H1 (cell line): ENCODE data around the gene PRKAR2B. TPM values are rescaled to one million over a fixed set of nuclear protein-coding genes. Genes with fewer than 3 reads are reported as not detected.

Experiments used
- CTCF ChIA-PET: fragments of 300-600 bp; sonication (Branson Sonifier 250); formaldehyde crosslinking; loops from one replicate; lab custom pipeline; 2021; ENCODE audit not compliant: partially characterized antibody; lab: Charles Lee
- POLR2A ChIA-PET: fragments of 300-600 bp; sonication (Branson Sonifier 250); formaldehyde crosslinking; loops from one replicate; lab custom pipeline; 2021; ENCODE audit warnings: inconsistent platforms; ENCODE audit not compliant: partially characterized antibody; lab: Charles Lee
- DNase-seq, 2 experiments: peaks; one replicate each; pipeline versions ENCODE4 v3.0.0 to v3.0.0-alpha.2; 2010 to 2022; ENCODE audit warnings: low spot score in 2 of 2, low read depth in 1 of 2, mixed read lengths in 1 of 2
- FAIRE-seq: peaks from 2 replicates; lab custom pipeline; 2011; peaks lifted over from hg19 to GRCh38; lab: Jason Lieb, UNC
- H2AFZ ChIP-seq: 2 replicates; pipeline ENCODE4 v1.8.1; 2012; ENCODE audit warnings: low read length, inconsistent platforms
- H2AK5ac ChIP-seq: 2 replicates; pipeline ENCODE4 v1.6.1; 2013; ENCODE audit warnings: low read depth, low read length
- H2BK120ac ChIP-seq: replicated peaks from 2 replicates; pipeline ENCODE3; 2013; ENCODE audit warnings: low read depth, low read length, inconsistent platforms
- H2BK12ac ChIP-seq: 2 replicates; pipeline ENCODE4 v1.6.1; 2013; ENCODE audit warnings: low read depth, low read length
- H2BK15ac ChIP-seq: 2 replicates; pipeline ENCODE4 v1.6.1; 2013; ENCODE audit warnings: low read length
- H2BK20ac ChIP-seq: 2 replicates; pipeline ENCODE4 v1.6.1; 2013; ENCODE audit warnings: low read length
- H2BK5ac ChIP-seq: 2 replicates; pipeline ENCODE4 v1.6.1; 2013; ENCODE audit warnings: low read depth, low read length
- H3K14ac ChIP-seq: 2 replicates; pipeline ENCODE4 v1.6.1; 2013; ENCODE audit warnings: inconsistent platforms; ENCODE audit not compliant: insufficient read length
- H3K18ac ChIP-seq: 2 replicates; pipeline ENCODE4 v1.6.1; 2013; ENCODE audit warnings: low read length; ENCODE audit errors: extremely low read depth
- H3K23ac ChIP-seq: 2 replicates; pipeline ENCODE4 v1.6.1; 2013; ENCODE audit warnings: inconsistent platforms; ENCODE audit not compliant: insufficient read length
- H3K23me2 ChIP-seq: 2 replicates; pipeline ENCODE4 v1.6.1; 2013; ENCODE audit warnings: low read depth, low read length
- H3K27ac ChIP-seq: 2 replicates; pipeline ENCODE4 v1.6.1; 2011; ENCODE audit warnings: low read depth, low read length, inconsistent platforms
- H3K27me3 ChIP-seq, 4 experiments: replicated peaks in 1 of 4; 1 replicate in 1 of 4; 2 replicates in 3 of 4; pipeline versions ENCODE4 v1.6.1 to v1.8.1; 2011 to 2013; ENCODE audit warnings: low read length in 3 of 4, mild to moderate bottlenecking in 3 of 4, inconsistent platforms in 2 of 4, mixed read lengths in 2 of 4, moderate library complexity in 1 of 4; ENCODE audit not compliant: control insufficient read depth in 3 of 4, insufficient read depth in 3 of 4; ENCODE audit errors: extremely low read depth in 1 of 4
- H3K36me3 ChIP-seq, 4 experiments: 2 replicates each; pipeline versions ENCODE4 v1.6.1 to v1.8.1; 2011 to 2013; ENCODE audit warnings: mild to moderate bottlenecking in 4 of 4, low read length in 3 of 4, moderate library complexity in 2 of 4, control low read depth in 1 of 4, inconsistent platforms in 1 of 4; ENCODE audit not compliant: insufficient read depth in 4 of 4, control insufficient read depth in 2 of 4
- H3K4ac ChIP-seq: replicated peaks from 2 replicates; pipeline ENCODE3; 2013; ENCODE audit warnings: low read length, low read depth, mixed read lengths, inconsistent platforms; ENCODE audit not compliant: insufficient read length
- H3K4me1 ChIP-seq, 4 experiments: replicated peaks in 1 of 4; 1 replicate in 1 of 4; 2 replicates in 3 of 4; pipeline versions ENCODE4 v1.6.1 to v1.8.1; 2011 to 2013; ENCODE audit warnings: low read length in 3 of 4, inconsistent platforms in 2 of 4, mixed read lengths in 1 of 4; ENCODE audit not compliant: insufficient read depth in 4 of 4, control insufficient read depth in 3 of 4
- H3K4me2 ChIP-seq, 2 experiments: 2 replicates each; pipeline versions ENCODE4 v1.6.1 to v1.8.1; 2011 to 2013; ENCODE audit warnings: low read depth in 2 of 2, low read length in 2 of 2, control low read depth in 1 of 2, inconsistent platforms in 1 of 2, mild to moderate bottlenecking in 1 of 2; ENCODE audit not compliant: insufficient read depth in 1 of 2
- H3K4me3 ChIP-seq, 4 experiments: fragments of 200-600, 300-600 bp in 1 of 4; sonication (generic), shearing (Covaris generic), sonication (Bioruptor Twin) in 1 of 4; 2 replicates each; pipeline versions ENCODE4 v1.5.1 to v1.8.1; 2011 to 2016; ENCODE audit warnings: low read length in 4 of 4, low read depth in 3 of 4, control low read depth in 2 of 4, inconsistent platforms in 2 of 4, mild to moderate bottlenecking in 2 of 4, mixed read lengths in 1 of 4, moderate library complexity in 1 of 4; ENCODE audit not compliant: insufficient read depth in 2 of 4; ENCODE audit errors: extremely low read depth in 1 of 4
- H3K56ac ChIP-seq: replicated peaks from 2 replicates; pipeline ENCODE3; 2013; ENCODE audit warnings: low read depth, mild to moderate bottlenecking, mixed read lengths, low read length, inconsistent platforms; ENCODE audit not compliant: insufficient read length
- H3K79me1 ChIP-seq: 2 replicates; pipeline ENCODE4 v1.6.1; 2013; ENCODE audit warnings: low read depth, low read length, control low read depth
- H3K79me2 ChIP-seq, 2 experiments: 2 replicates each; pipeline versions ENCODE4 v1.6.1 to v1.8.1; 2012 to 2013; ENCODE audit warnings: low read length in 2 of 2, mild to moderate bottlenecking in 2 of 2, inconsistent platforms in 1 of 2; ENCODE audit not compliant: insufficient read depth in 2 of 2, control insufficient read depth in 1 of 2
- H3K9ac ChIP-seq, 4 experiments: replicated peaks in 1 of 4; 1 replicate in 1 of 4; 2 replicates in 3 of 4; pipeline versions ENCODE4 v1.6.1 to v1.8.1; 2011 to 2013; ENCODE audit warnings: low read depth in 3 of 4, low read length in 3 of 4, control low read depth in 2 of 4, mild to moderate bottlenecking in 2 of 4, moderate library complexity in 2 of 4, inconsistent platforms in 1 of 4; ENCODE audit errors: extremely low read depth in 1 of 4
- H3K9me3 ChIP-seq, 2 experiments: 2 replicates each; pipeline versions ENCODE4 v1.6.1 to v1.8.1; 2012 to 2013; ENCODE audit warnings: mild to moderate bottlenecking in 2 of 2, moderate library complexity in 2 of 2, control low read depth in 1 of 2, inconsistent platforms in 1 of 2, low read depth in 1 of 2, low read length in 1 of 2, mixed read lengths in 1 of 2; ENCODE audit not compliant: insufficient read depth in 2 of 2
- H4K20me1 ChIP-seq, 2 experiments: replicated peaks in 1 of 2; 2 replicates each; pipeline versions ENCODE3 to v1.8.1; 2011 to 2013; ENCODE audit warnings: inconsistent platforms in 2 of 2, low read length in 2 of 2, mild to moderate bottlenecking in 1 of 2; ENCODE audit not compliant: insufficient read depth in 2 of 2, control insufficient read depth in 1 of 2
- H4K5ac ChIP-seq: 2 replicates; pipeline ENCODE4 v1.6.1; 2013; ENCODE audit warnings: low read length, low read depth, mixed read lengths, inconsistent platforms; ENCODE audit not compliant: insufficient read length
- H4K8ac ChIP-seq: 2 replicates; pipeline ENCODE4 v1.8.0; 2013; ENCODE audit warnings: mild to moderate bottlenecking, moderate library complexity, low read length, inconsistent platforms; ENCODE audit not compliant: insufficient read depth; ENCODE audit errors: extremely low read depth
- H4K91ac ChIP-seq: replicated peaks from 2 replicates; pipeline ENCODE3; 2013; ENCODE audit warnings: low read length, mixed read lengths, inconsistent platforms; ENCODE audit not compliant: insufficient read length
- ATF2 ChIP-seq: IDR thresholded peaks from 2 replicates; pipeline ENCODE4 v1.6.1; 2012; ENCODE audit warnings: low read length, inconsistent platforms
- EZH2 ChIP-seq: fragments of 200-600 bp; sonication (generic); IDR thresholded peaks from 2 replicates; pipeline ENCODE4 v1.7.1; 2012; ENCODE audit warnings: low read depth, mild to moderate bottlenecking, moderate library complexity, low read length, inconsistent platforms; ENCODE audit not compliant: severe bottlenecking
- KDM1A ChIP-seq: fragments of 200-600, 300-600 bp; sonication (generic); IDR thresholded peaks from 2 replicates; pipeline ENCODE4 v1.7.1; 2016; ENCODE audit warnings: mild to moderate bottlenecking, low read length, borderline replicate concordance
- POLR2A ChIP-seq, 2 experiments: IDR thresholded peaks; 1 replicate in 1 of 2; 2 replicates in 1 of 2; pipeline ENCODE4 v1.6.1; 2011; ENCODE audit warnings: low read depth in 2 of 2, low read length in 2 of 2, mild to moderate bottlenecking in 2 of 2; ENCODE audit errors: control extremely low read depth in 1 of 2
- RAD21 ChIP-seq, 2 experiments: IDR thresholded peaks in 1 of 2; conservative IDR thresholded peaks in 1 of 2; 2 replicates each; pipeline ENCODE4 v1.6.1; 2011; ENCODE audit warnings: low read depth in 2 of 2, low read length in 2 of 2, improper control_type of control experiment in 1 of 2, inconsistent platforms in 1 of 2, mild to moderate bottlenecking in 1 of 2, moderate library complexity in 1 of 2
- SIRT6 ChIP-seq: IDR thresholded peaks from one replicate; pipeline ENCODE4 v1.7.1; 2012; ENCODE audit warnings: low read length, inconsistent platforms
- USF2 ChIP-seq: IDR thresholded peaks from 2 replicates; pipeline ENCODE4 v1.6.1; 2011; ENCODE audit warnings: low read length, improper control_type of control experiment
- WGBS, 2 experiments: shearing (Covaris generic) in 1 of 2; methylation state at CpG; one replicate each; pipeline versions ENCODE4 v1.1.6 to v1.1.7; 2013 to 2015; ENCODE audit warnings: low lambda C conversion rate in 2 of 2, mixed read lengths in 2 of 2, inconsistent platforms in 1 of 2, low coverage in 1 of 2, missing lambda C conversion rate in 1 of 2; ENCODE audit not compliant: insufficient replicate concordance in 2 of 2, insufficient coverage in 1 of 2, insufficient read length in 1 of 2; ENCODE audit errors: extremely low coverage in 1 of 2, missing lambda C conversion rate in 1 of 2; 5-methylcytosine and 5-hydroxymethylcytosine counted together
- polyA plus RNA-seq, 7 experiments: library from polyadenylated mRNA; depleted of rRNA in 3 of 7; stranded (reverse) in 5 of 7; unstranded in 2 of 7; fragments of >200 nt in 5 of 7; fragments of 200-250 nt in 2 of 7; gene quantifications; 1 replicate in 5 of 7; 2 replicates in 1 of 7; 4 replicates in 1 of 7; pipeline versions ENCODE4 v1.2.1 to v1.2.3, GENCODE V29; 2011 to 2013; ENCODE audit warnings: missing spikeins in 2 of 7, mixed read lengths in 2 of 7
- total RNA-seq: library from RNA; stranded (reverse); fragmentation: NEBNext Ultra II Directional; extraction: Animal tissue kit (Norgen Biotek cat#: 25700); gene quantifications from 2 replicates; pipeline ENCODE4 v1.2.1, GENCODE V29; 2021

Gene PRKAR2B
- total and polyA plus RNA-seq, 2 of the 8 experiments (the other 6 are each of a cell fraction or from before 2014, with no cell fraction given) = 10.4 to 37.0 TPM

GRCh38 chr7:107032720-107033438, 11.6 kb upstream of the PRKAR2B start:
- H4K20me1 ChIP-seq = no peaks in the 10 kb centered on the region
- no peak for DNase-seq
- H4K8ac ChIP-seq = no peak overlapping the region
- no peak overlapping the region for H3K18ac ChIP-seq
- ChIA-PET CTCF (no interaction called here), POLR2A (no interaction called here)
- no peak overlapping the region for H3K9ac ChIP-seq
- no peaks in the 10 kb centered on the region for H3K36me3 ChIP-seq
- no peak overlapping the region for H3K14ac ChIP-seq
- H2AK5ac ChIP-seq = no peak overlapping the region
- no peak overlapping the region for H3K27ac ChIP-seq
- H3K27me3 ChIP-seq = no peaks in the 10 kb centered on the region
- H2BK15ac ChIP-seq = no peak overlapping the region
- H3K4me2 ChIP-seq = no peak overlapping the region
- no peak for FAIRE-seq
- no peaks in the 10 kb centered on the region for H3K79me2 ChIP-seq
- H2BK5ac ChIP-seq = no peak overlapping the region
- no peak overlapping the region for H3K23ac ChIP-seq
- WGBS, 2 experiments = 93% methylated on average over 8 of the region's 8 CpGs; no CpG with 5 or more reads in 1 of the 2 experiments
- no peak overlapping the region for H2AFZ ChIP-seq
- no peak overlapping the region for H4K91ac ChIP-seq
- H2BK20ac ChIP-seq = no peak overlapping the region
- no peaks in the 10 kb centered on the region for H3K4me1 ChIP-seq
- H3K23me2 ChIP-seq = no peaks in the 10 kb centered on the region
- H2BK120ac ChIP-seq = no peak overlapping the region
- no peak overlapping the region for H3K56ac ChIP-seq
- no peak overlapping the region for H3K4me3 ChIP-seq
- no peak overlapping the region for H2BK12ac ChIP-seq
- H4K5ac ChIP-seq = no peak overlapping the region
- no peak overlapping the region for H3K4ac ChIP-seq
- 0 out of 4 replicates have a peak, but pooled peaks cover 0 to 5% of the 10 kb centered on the region in 2 experiments for H3K9me3 ChIP-seq
- no peaks in the 10 kb centered on the region for H3K79me1 ChIP-seq
- TF ChIP-seq KDM1A (no peak), SIRT6 (no peak), USF2 (no peak), EZH2 (no peak), ATF2 (no peak), RAD21 (IDR thresholded peaks at IDR 0.05 in 1 of 2, conservative IDR thresholded peaks at IDR 0.05 in 1 of 2; ENCODE audit: low read depth in 2 of 2, low read length in 2 of 2) (no peak), POLR2A (IDR thresholded peaks at IDR 0.05; ENCODE audit: control extremely low read depth in 1 of 2, low read depth in 2 of 2, low read length in 2 of 2) (no peak)
